GM23338 (cell line): ENCODE results near the gene TLE6. TPM values are rescaled to one million over a fixed set of nuclear protein-coding genes. Genes with fewer than 3 reads are reported as not detected.

Source experiments
- ATAC-seq: fragments of 200-7000 bp; cut with Tn5 transposase; 3 replicates; pipeline ENCODE4 v1.9.1; 2020
- DNase-seq: peaks from one replicate; pipeline ENCODE4 v3.0.0-alpha.2; 2015; ENCODE audit warnings: low spot score
- H2AFZ ChIP-seq: fragments of 200-600 bp; sonication (generic); 2 replicates; pipeline ENCODE4 v1.8.0; 2016; ENCODE audit warnings: antibody characterized with exemption, mild to moderate bottlenecking, moderate library complexity
- H3F3A ChIP-seq: fragments of 200-600 bp; sonication (generic); replicated peaks from 2 replicates; pipeline ENCODE4 v1.8.0; 2017; ENCODE audit warnings: antibody characterized with exemption, mixed run types, low read depth
- H3K27ac ChIP-seq: fragments of 200-600 bp; sonication (generic); 2 replicates; pipeline ENCODE4 v1.6.1; 2016; ENCODE audit warnings: low read depth
- H3K27me3 ChIP-seq: fragments of 200-600 bp; sonication (generic); 2 replicates; pipeline ENCODE4 v1.8.0; 2016; ENCODE audit warnings: mild to moderate bottlenecking, mixed run types, moderate library complexity; ENCODE audit not compliant: insufficient read depth
- H3K36me3 ChIP-seq: fragments of 200-600 bp; sonication (generic); 2 replicates; pipeline ENCODE4 v1.8.0; 2016; ENCODE audit warnings: mild to moderate bottlenecking; ENCODE audit not compliant: insufficient read depth
- H3K4me1 ChIP-seq: fragments of 200-600 bp; sonication (generic); 2 replicates; pipeline ENCODE4 v1.8.0; 2016; ENCODE audit warnings: mild to moderate bottlenecking, moderate library complexity; ENCODE audit not compliant: insufficient read depth
- H3K4me2 ChIP-seq: fragments of 200-600 bp; sonication (generic); 2 replicates; pipeline ENCODE4 v1.7.1; 2017; ENCODE audit warnings: mixed run types
- H3K4me3 ChIP-seq: fragments of 200-600 bp; sonication (generic); 2 replicates; pipeline ENCODE4 v1.6.1; 2016; ENCODE audit warnings: mixed run types
- H3K79me2 ChIP-seq: fragments of 200-600 bp; sonication (generic); replicated peaks from 2 replicates; pipeline ENCODE4 v1.8.0; 2017; ENCODE audit warnings: mild to moderate bottlenecking; ENCODE audit not compliant: insufficient read depth
- H3K9me2 ChIP-seq: fragments of 200-600 bp; sonication (generic); 2 replicates; pipeline ENCODE4 v1.8.0; 2017; ENCODE audit not compliant: insufficient read depth
- H4K20me1 ChIP-seq: fragments of 200-600 bp; sonication (generic); replicated peaks from 2 replicates; pipeline ENCODE4 v1.8.0; 2017; ENCODE audit warnings: mild to moderate bottlenecking; ENCODE audit not compliant: insufficient read depth
- H3K27ac Mint-ChIP-seq: 2 replicates; pipeline ENCODE4 v1.8.0; 2020; ENCODE audit warnings: inconsistent platforms, mild to moderate bottlenecking, moderate library complexity, mixed read lengths
- H3K27me3 Mint-ChIP-seq: 3 replicates; pipeline ENCODE4 v1.8.0; 2022; ENCODE audit warnings: low read depth, mild to moderate bottlenecking, moderate library complexity, mixed read lengths, inconsistent platforms; ENCODE audit not compliant: insufficient read depth, poor library complexity
- H3K36me3 Mint-ChIP-seq: 3 replicates; pipeline ENCODE4 v1.8.0; 2021; ENCODE audit warnings: low read depth, mild to moderate bottlenecking, inconsistent platforms, moderate library complexity, mixed read lengths
- H3K4me1 Mint-ChIP-seq: 3 replicates; pipeline ENCODE4 v1.8.0; 2020; ENCODE audit warnings: mild to moderate bottlenecking, inconsistent platforms, mixed read lengths
- H3K4me3 Mint-ChIP-seq: 3 replicates; pipeline ENCODE4 v1.8.0; 2021; ENCODE audit warnings: moderate library complexity, mild to moderate bottlenecking, inconsistent platforms, mixed read lengths
- H3K9me3 Mint-ChIP-seq: 3 replicates; pipeline ENCODE4 v1.8.0; 2020; ENCODE audit warnings: moderate library complexity, mild to moderate bottlenecking, inconsistent platforms, mixed read lengths
- CREB1 ChIP-seq: fragments of 250-450 bp; sonication (Bioruptor Pico); IDR thresholded peaks from 2 replicates; pipeline ENCODE4 v1.5.0; 2020; ENCODE audit warnings: low read depth, mild to moderate bottlenecking, moderate library complexity
- EZH2 ChIP-seq: fragments of 200-600 bp; sonication (generic); IDR thresholded peaks from one replicate; pipeline ENCODE4 v1.8.0; 2017; ENCODE audit warnings: antibody characterized with exemption, mild to moderate bottlenecking, low read depth; ENCODE audit not compliant: unreplicated experiment
- EZH2phosphoT487 ChIP-seq: fragments of 200-600 bp; sonication (generic); IDR thresholded peaks from one replicate; pipeline ENCODE4 v1.8.1; 2018; ENCODE audit warnings: antibody characterized with exemption; ENCODE audit not compliant: unreplicated experiment
- JUNB ChIP-seq: IDR thresholded peaks from one replicate; pipeline ENCODE4 v1.6.1; 2016; ENCODE audit warnings: antibody characterized with exemption; ENCODE audit not compliant: unreplicated experiment
- NANOG ChIP-seq: IDR thresholded peaks from 2 replicates; pipeline ENCODE4 v1.6.1; 2016; ENCODE audit warnings: antibody characterized with exemption, borderline replicate concordance
- POLR2AphosphoS5 ChIP-seq: IDR thresholded peaks from 2 replicates; pipeline ENCODE4 v1.6.1; 2016; ENCODE audit warnings: antibody characterized with exemption, low read depth
- REST ChIP-seq: IDR thresholded peaks from one replicate; pipeline ENCODE4 v1.6.1; 2018; ENCODE audit warnings: antibody characterized with exemption; ENCODE audit not compliant: unreplicated experiment
- STAT1 ChIP-seq: IDR thresholded peaks from one replicate; pipeline ENCODE4 v1.6.1; 2016; ENCODE audit warnings: antibody characterized with exemption; ENCODE audit not compliant: unreplicated experiment
- ZNF114 ChIP-seq: fragments of 250-450 bp; sonication (Bioruptor Pico); IDR thresholded peaks from 2 replicates; pipeline ENCODE4 v1.5.0; 2020; ENCODE audit warnings: mild to moderate bottlenecking, moderate library complexity
- ZNF331 ChIP-seq: fragments of 250-450 bp; sonication (Bioruptor Pico); IDR thresholded peaks from 2 replicates; pipeline ENCODE4 v1.5.0; 2020; ENCODE audit warnings: low read depth, mild to moderate bottlenecking, moderate library complexity
- polyA plus RNA-seq: library from polyadenylated mRNA; unstranded; fragments of >200 nt; fragmentation: Nextera tagmentation; extraction: Ambion mirVana; gene quantifications from 2 replicates; pipeline ENCODE4 v1.2.1, GENCODE V29; 2016
- total RNA-seq: library from RNA; depleted of rRNA; stranded (reverse); fragments of >200 nt; shearing (Covaris generic); gene quantifications from 2 replicates; pipeline ENCODE4 v1.2.3, GENCODE V29; 2014
- TF ChIP-seq, protein P1 (sequence below): IDR thresholded peaks from 2 replicates; pipeline ENCODE4 v1.6.1; 2016; ENCODE audit warnings: antibody characterized with exemption
- TF ChIP-seq, protein P2 (sequence below): fragments of 250-450 bp; sonication (Bioruptor Pico); IDR thresholded peaks from 2 replicates; pipeline ENCODE4 v1.5.0; 2020; ENCODE audit warnings: mild to moderate bottlenecking, moderate library complexity
- TF ChIP-seq, protein P3 (sequence below), 2 experiments: fragments of 200-600 bp in 1 of 2; sonication (generic) in 1 of 2; conservative IDR thresholded peaks; 2 replicates each; pipeline versions ENCODE4 v1.5.1 to v1.6.1; 2016 to 2017; ENCODE audit warnings: antibody characterized with exemption in 2 of 2, low read depth in 2 of 2, mild to moderate bottlenecking in 2 of 2, moderate library complexity in 1 of 2

Gene TLE6
- total and polyA plus RNA-seq, 2 experiments from 2014 or later: 2.4 TPM

DNA sequence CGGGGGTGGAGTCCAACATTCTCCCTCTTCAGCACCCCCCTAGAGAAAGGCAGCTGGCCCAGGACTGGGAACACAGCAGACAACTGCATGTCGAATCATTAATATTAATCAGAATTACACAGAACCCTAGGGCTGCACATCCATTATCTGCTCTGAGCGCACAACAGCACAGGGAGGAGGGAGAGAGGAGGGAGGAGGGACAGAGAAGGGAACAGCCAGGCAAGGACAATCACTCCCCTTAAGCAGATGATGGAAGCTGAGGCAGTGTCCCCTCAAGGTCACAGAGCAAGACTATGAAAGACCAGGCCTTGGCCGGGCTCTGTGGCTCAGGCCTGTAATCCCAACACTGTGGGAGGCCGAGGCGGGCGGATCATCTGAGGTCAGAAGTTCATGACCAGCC, 25.7 kb downstream of the TLE6 start:
- Histone ChIP-seq H3K4me2 (no peak overlapping the region), H4K20me1 (no peaks in the 10 kb centered on the region; the same call in 1 of the 2 replicates), H2AFZ (no peak overlapping the region), H3K9me2 (no peaks in the 10 kb centered on the region), H3K4me1 (no peaks in the 10 kb centered on the region; the same call in 1 of the 2 replicates), H3K36me3 (no peaks in the 10 kb centered on the region), H3K4me3 (no peak overlapping the region), H3K79me2 (no peaks in the 10 kb centered on the region), H3K27ac (no peak overlapping the region), H3F3A (no peaks in the 10 kb centered on the region), H3K27me3 (no peaks in the 10 kb centered on the region)
- Mint-ChIP-seq H3K36me3 (peaks cover 7% of the 10 kb centered on the region; the same call in 2 of the 3 replicates), H3K9me3 (no peaks in the 10 kb centered on the region), H3K27ac (no peak overlapping the region), H3K27me3 (peaks cover 5% of the 10 kb centered on the region), H3K4me1 (no peaks in the 10 kb centered on the region), H3K4me3 (no peak overlapping the region)
- DNase-seq (no peak), ATAC-seq (no peak)
- no peak for TF ChIP-seq REST
- TF ChIP-seq, protein P1, sequence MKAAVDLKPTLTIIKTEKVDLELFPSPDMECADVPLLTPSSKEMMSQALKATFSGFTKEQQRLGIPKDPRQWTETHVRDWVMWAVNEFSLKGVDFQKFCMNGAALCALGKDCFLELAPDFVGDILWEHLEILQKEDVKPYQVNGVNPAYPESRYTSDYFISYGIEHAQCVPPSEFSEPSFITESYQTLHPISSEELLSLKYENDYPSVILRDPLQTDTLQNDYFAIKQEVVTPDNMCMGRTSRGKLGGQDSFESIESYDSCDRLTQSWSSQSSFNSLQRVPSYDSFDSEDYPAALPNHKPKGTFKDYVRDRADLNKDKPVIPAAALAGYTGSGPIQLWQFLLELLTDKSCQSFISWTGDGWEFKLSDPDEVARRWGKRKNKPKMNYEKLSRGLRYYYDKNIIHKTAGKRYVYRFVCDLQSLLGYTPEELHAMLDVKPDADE: no peak
- no peak for TF ChIP-seq EZH2phosphoT487
- TF ChIP-seq, protein P2, sequence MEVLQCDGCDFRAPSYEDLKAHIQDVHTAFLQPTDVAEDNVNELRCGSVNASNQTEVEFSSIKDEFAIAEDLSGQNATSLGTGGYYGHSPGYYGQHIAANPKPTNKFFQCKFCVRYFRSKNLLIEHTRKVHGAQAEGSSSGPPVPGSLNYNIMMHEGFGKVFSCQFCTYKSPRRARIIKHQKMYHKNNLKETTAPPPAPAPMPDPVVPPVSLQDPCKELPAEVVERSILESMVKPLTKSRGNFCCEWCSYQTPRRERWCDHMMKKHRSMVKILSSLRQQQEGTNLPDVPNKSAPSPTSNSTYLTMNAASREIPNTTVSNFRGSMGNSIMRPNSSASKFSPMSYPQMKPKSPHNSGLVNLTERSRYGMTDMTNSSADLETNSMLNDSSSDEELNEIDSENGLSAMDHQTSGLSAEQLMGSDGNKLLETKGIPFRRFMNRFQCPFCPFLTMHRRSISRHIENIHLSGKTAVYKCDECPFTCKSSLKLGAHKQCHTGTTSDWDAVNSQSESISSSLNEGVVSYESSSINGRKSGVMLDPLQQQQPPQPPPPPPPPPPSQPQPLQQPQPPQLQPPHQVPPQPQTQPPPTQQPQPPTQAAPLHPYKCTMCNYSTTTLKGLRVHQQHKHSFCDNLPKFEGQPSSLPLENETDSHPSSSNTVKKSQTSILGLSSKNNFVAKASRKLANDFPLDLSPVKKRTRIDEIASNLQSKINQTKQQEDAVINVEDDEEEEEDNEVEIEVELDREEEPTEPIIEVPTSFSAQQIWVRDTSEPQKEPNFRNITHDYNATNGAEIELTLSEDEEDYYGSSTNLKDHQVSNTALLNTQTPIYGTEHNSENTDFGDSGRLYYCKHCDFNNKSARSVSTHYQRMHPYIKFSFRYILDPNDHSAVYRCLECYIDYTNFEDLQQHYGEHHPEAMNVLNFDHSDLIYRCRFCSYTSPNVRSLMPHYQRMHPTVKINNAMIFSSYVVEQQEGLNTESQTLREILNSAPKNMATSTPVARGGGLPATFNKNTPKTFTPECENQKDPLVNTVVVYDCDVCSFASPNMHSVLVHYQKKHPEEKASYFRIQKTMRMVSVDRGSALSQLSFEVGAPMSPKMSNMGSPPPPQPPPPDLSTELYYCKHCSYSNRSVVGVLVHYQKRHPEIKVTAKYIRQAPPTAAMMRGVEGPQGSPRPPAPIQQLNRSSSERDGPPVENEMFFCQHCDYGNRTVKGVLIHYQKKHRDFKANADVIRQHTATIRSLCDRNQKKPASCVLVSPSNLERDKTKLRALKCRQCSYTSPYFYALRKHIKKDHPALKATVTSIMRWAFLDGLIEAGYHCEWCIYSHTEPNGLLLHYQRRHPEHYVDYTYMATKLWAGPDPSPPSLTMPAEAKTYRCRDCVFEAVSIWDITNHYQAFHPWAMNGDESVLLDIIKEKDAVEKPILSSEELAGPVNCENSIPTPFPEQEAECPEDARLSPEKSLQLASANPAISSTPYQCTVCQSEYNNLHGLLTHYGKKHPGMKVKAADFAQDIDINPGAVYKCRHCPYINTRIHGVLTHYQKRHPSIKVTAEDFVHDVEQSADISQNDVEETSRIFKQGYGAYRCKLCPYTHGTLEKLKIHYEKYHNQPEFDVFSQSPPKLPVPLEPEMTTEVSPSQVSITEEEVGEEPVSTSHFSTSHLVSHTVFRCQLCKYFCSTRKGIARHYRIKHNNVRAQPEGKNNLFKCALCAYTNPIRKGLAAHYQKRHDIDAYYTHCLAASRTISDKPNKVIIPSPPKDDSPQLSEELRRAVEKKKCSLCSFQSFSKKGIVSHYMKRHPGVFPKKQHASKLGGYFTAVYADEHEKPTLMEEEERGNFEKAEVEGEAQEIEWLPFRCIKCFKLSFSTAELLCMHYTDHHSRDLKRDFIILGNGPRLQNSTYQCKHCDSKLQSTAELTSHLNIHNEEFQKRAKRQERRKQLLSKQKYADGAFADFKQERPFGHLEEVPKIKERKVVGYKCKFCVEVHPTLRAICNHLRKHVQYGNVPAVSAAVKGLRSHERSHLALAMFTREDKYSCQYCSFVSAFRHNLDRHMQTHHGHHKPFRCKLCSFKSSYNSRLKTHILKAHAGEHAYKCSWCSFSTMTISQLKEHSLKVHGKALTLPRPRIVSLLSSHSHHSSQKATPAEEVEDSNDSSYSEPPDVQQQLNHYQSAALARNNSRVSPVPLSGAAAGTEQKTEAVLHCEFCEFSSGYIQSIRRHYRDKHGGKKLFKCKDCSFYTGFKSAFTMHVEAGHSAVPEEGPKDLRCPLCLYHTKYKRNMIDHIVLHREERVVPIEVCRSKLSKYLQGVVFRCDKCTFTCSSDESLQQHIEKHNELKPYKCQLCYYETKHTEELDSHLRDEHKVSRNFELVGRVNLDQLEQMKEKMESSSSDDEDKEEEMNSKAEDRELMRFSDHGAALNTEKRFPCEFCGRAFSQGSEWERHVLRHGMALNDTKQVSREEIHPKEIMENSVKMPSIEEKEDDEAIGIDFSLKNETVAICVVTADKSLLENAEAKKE (CRISPR knock-in tag): no peak
- no peak for TF ChIP-seq NANOG
- TF ChIP-seq ZNF331: no peak
- TF ChIP-seq EZH2: no peak
- TF ChIP-seq CREB1 (CRISPR knock-in tag): no peak
- no peak for TF ChIP-seq JUNB
- TF ChIP-seq STAT1: no peak
- no peak for TF ChIP-seq ZNF114 (CRISPR knock-in tag)
- no peak for TF ChIP-seq POLR2AphosphoS5
- TF ChIP-seq, protein P3, sequence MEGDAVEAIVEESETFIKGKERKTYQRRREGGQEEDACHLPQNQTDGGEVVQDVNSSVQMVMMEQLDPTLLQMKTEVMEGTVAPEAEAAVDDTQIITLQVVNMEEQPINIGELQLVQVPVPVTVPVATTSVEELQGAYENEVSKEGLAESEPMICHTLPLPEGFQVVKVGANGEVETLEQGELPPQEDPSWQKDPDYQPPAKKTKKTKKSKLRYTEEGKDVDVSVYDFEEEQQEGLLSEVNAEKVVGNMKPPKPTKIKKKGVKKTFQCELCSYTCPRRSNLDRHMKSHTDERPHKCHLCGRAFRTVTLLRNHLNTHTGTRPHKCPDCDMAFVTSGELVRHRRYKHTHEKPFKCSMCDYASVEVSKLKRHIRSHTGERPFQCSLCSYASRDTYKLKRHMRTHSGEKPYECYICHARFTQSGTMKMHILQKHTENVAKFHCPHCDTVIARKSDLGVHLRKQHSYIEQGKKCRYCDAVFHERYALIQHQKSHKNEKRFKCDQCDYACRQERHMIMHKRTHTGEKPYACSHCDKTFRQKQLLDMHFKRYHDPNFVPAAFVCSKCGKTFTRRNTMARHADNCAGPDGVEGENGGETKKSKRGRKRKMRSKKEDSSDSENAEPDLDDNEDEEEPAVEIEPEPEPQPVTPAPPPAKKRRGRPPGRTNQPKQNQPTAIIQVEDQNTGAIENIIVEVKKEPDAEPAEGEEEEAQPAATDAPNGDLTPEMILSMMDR (conservative IDR thresholded peaks at IDR 0.05; ENCODE audit: low read depth in 2 of 2): no peak
